IMR-90 (cell line): ENCODE results near the gene FXYD6. TPM values are rescaled to one million over a fixed set of nuclear protein-coding genes. Genes with fewer than 3 reads are reported as not detected.

ENCODE experiments used
- ATAC-seq: fragments of 200-7000 bp; cut with Tn5 transposase; 2 replicates; pipeline ENCODE4 v1.9.1; 2020; ENCODE audit warnings: low read depth, mild to moderate bottlenecking, moderate library complexity
- BruUV-seq: library from RNA; stranded (reverse); fragments of 400-500 nt; replicated peaks from 2 replicates; lab custom pipeline; 2021; lab: Mats Ljungman, UMichigan
- CTCF ChIA-PET: fragments of 300-600 bp; formaldehyde crosslinking; extraction: SDS; loops from one replicate; lab custom pipeline; 2021; ENCODE audit warnings: antibody characterized with exemption; lab: Yijun Ruan, JAX
- POLR2A ChIA-PET: fragments of 300-600 bp; sonication (Branson Sonifier 250); formaldehyde crosslinking; loops from one replicate; lab custom pipeline; 2022; ENCODE audit warnings: antibody characterized with exemption; ENCODE audit not compliant: unreplicated experiment; lab: Charles Lee
- DNase-seq: peaks from one replicate; pipeline ENCODE4 v3.0.0; 2013
- H2AFZ ChIP-seq: replicated peaks from 2 replicates; pipeline ENCODE3; 2013; ENCODE audit warnings: low read length, mild to moderate bottlenecking; ENCODE audit not compliant: poor library complexity
- H2AK5ac ChIP-seq: 2 replicates; pipeline ENCODE4 v1.6.1; 2013; ENCODE audit warnings: low read depth, low read length, inconsistent platforms
- H2AK9ac ChIP-seq: replicated peaks from 2 replicates; pipeline ENCODE3; 2013; ENCODE audit warnings: mild to moderate bottlenecking, low read depth, low read length, moderate library complexity; ENCODE audit not compliant: poor library complexity
- H2BK120ac ChIP-seq: 2 replicates; pipeline ENCODE4 v1.6.1; 2013; ENCODE audit warnings: low read depth, low read length, inconsistent platforms
- H2BK15ac ChIP-seq: 3 replicates; pipeline ENCODE4 v1.6.1; 2013; ENCODE audit warnings: low read depth, low read length, inconsistent platforms
- H2BK20ac ChIP-seq: 2 replicates; pipeline ENCODE4 v1.6.1; 2013; ENCODE audit warnings: low read depth, mild to moderate bottlenecking, inconsistent platforms, low read length, moderate library complexity
- H2BK5ac ChIP-seq: 2 replicates; pipeline ENCODE4 v1.6.1; 2013; ENCODE audit warnings: mild to moderate bottlenecking, low read depth, low read length, inconsistent platforms; ENCODE audit not compliant: poor library complexity, severe bottlenecking
- H3K14ac ChIP-seq: replicated peaks from 2 replicates; pipeline ENCODE4 v1.6.1; 2013; ENCODE audit warnings: low read depth, low read length, inconsistent platforms
- H3K18ac ChIP-seq: 2 replicates; pipeline ENCODE4 v1.6.1; 2013; ENCODE audit warnings: low read depth, low read length, control low read depth
- H3K23ac ChIP-seq: 2 replicates; pipeline ENCODE4 v1.6.1; 2013; ENCODE audit warnings: low read depth, low read length, inconsistent platforms
- H3K27ac ChIP-seq: 2 replicates; pipeline ENCODE4 v1.5.1; 2013; ENCODE audit warnings: mild to moderate bottlenecking, control low read depth, low read length; ENCODE audit not compliant: insufficient read depth
- H3K27me3 ChIP-seq: 2 replicates; pipeline ENCODE4 v1.6.1; 2013; ENCODE audit warnings: low read length; ENCODE audit not compliant: control insufficient read depth, insufficient read depth
- H3K36me3 ChIP-seq: 2 replicates; pipeline ENCODE4 v1.6.1; 2013; ENCODE audit warnings: low read length, mixed read lengths; ENCODE audit not compliant: control insufficient read depth, insufficient read depth
- H3K4ac ChIP-seq: 2 replicates; pipeline ENCODE4 v1.6.1; 2013; ENCODE audit warnings: low read depth, low read length, inconsistent platforms
- H3K4me1 ChIP-seq: 2 replicates; pipeline ENCODE4 v1.6.1; 2013; ENCODE audit warnings: low read length, mixed read lengths; ENCODE audit not compliant: control insufficient read depth, insufficient read depth
- H3K4me2 ChIP-seq: 2 replicates; pipeline ENCODE4 v1.6.1; 2013; ENCODE audit warnings: low read depth, mild to moderate bottlenecking, control low read depth, low read length, moderate library complexity
- H3K4me3 ChIP-seq: 2 replicates; pipeline ENCODE4 v1.5.1; 2013; ENCODE audit warnings: low read depth, mild to moderate bottlenecking, control low read depth, low read length, moderate library complexity; ENCODE audit not compliant: insufficient read depth
- H3K56ac ChIP-seq: 2 replicates; pipeline ENCODE4 v1.6.1; 2013; ENCODE audit warnings: low read length, inconsistent platforms; ENCODE audit not compliant: insufficient read depth; ENCODE audit errors: extremely low read depth
- H3K79me1 ChIP-seq, 2 experiments: 2 replicates each; pipeline ENCODE4 v1.6.1; 2013; ENCODE audit warnings: low read length in 2 of 2, inconsistent platforms in 1 of 2, low read depth in 1 of 2
- H3K9ac ChIP-seq: 2 replicates; pipeline ENCODE4 v1.6.1; 2013; ENCODE audit warnings: low read depth, low read length, control low read depth
- H3K9me1 ChIP-seq: 2 replicates; pipeline ENCODE4 v1.6.1; 2013; ENCODE audit warnings: low read length, inconsistent platforms; ENCODE audit not compliant: insufficient read depth
- H3K9me3 ChIP-seq: 2 replicates; pipeline ENCODE4 v1.6.1; 2013; ENCODE audit warnings: low read length; ENCODE audit not compliant: control insufficient read depth, insufficient read depth
- H4K20me1 ChIP-seq: 2 replicates; pipeline ENCODE4 v1.6.1; 2013; ENCODE audit warnings: low read length, inconsistent platforms; ENCODE audit not compliant: insufficient read depth
- H4K5ac ChIP-seq: 2 replicates; pipeline ENCODE4 v1.6.1; 2013; ENCODE audit warnings: mild to moderate bottlenecking, low read depth, low read length, control low read depth
- H4K8ac ChIP-seq, 2 experiments: 2 replicates each; pipeline ENCODE4 v1.6.1; 2013; ENCODE audit warnings: low read depth in 2 of 2, low read length in 2 of 2, control low read depth in 1 of 2, inconsistent platforms in 1 of 2
- H4K91ac ChIP-seq: 2 replicates; pipeline ENCODE4 v1.6.1; 2013; ENCODE audit warnings: low read depth, low read length, inconsistent platforms; ENCODE audit not compliant: insufficient read depth
- BHLHE40 ChIP-seq: fragments of 150-350 bp; IDR thresholded peaks from 2 replicates; pipeline ENCODE4 v1.6.1; 2016; ENCODE audit warnings: mild to moderate bottlenecking, low read depth, low read length
- CEBPB ChIP-seq: IDR thresholded peaks from 2 replicates; pipeline ENCODE4 v1.6.1; 2012; ENCODE audit warnings: low read depth, low read length, improper control_type of control experiment
- ELK1 ChIP-seq: fragments of 150-350 bp; IDR thresholded peaks from 2 replicates; pipeline ENCODE4 v1.6.1; 2016; ENCODE audit warnings: low read depth, mild to moderate bottlenecking, low read length, moderate library complexity, borderline replicate concordance
- FOS ChIP-seq: fragments of 150-350 bp; IDR thresholded peaks from 2 replicates; pipeline ENCODE4 v1.6.1; 2016; ENCODE audit warnings: low read depth, low read length
- MAFK ChIP-seq: IDR thresholded peaks from 2 replicates; pipeline ENCODE4 v1.6.1; 2012; ENCODE audit warnings: low read depth, low read length, improper control_type of control experiment
- MAZ ChIP-seq: IDR thresholded peaks from 2 replicates; pipeline ENCODE4 v1.6.1; 2012; ENCODE audit warnings: low read depth, mild to moderate bottlenecking, low read length, improper control_type of control experiment, moderate library complexity, borderline replicate concordance
- NFE2L2 ChIP-seq: fragments of 150-350 bp; IDR thresholded peaks from 2 replicates; pipeline ENCODE4 v1.6.1; 2016; ENCODE audit warnings: low read depth, mild to moderate bottlenecking, low read length
- POLR2A ChIP-seq: IDR thresholded peaks from 2 replicates; pipeline ENCODE4 v1.6.1; 2012; ENCODE audit warnings: mild to moderate bottlenecking, low read depth, low read length
- RAD21 ChIP-seq: IDR thresholded peaks from 2 replicates; pipeline ENCODE4 v1.6.1; 2012; ENCODE audit warnings: low read length, improper control_type of control experiment
- RCOR1 ChIP-seq: IDR thresholded peaks from 2 replicates; pipeline ENCODE4 v1.6.1; 2012; ENCODE audit warnings: mild to moderate bottlenecking, low read length, improper control_type of control experiment; ENCODE audit not compliant: insufficient replicate concordance
- RFX5 ChIP-seq: IDR thresholded peaks from 2 replicates; pipeline ENCODE4 v1.8.0; 2012; ENCODE audit warnings: low read depth, mild to moderate bottlenecking, low read length, moderate library complexity
- SMC3 ChIP-seq: fragments of 150-350 bp; IDR thresholded peaks from 2 replicates; pipeline ENCODE4 v1.6.1; 2016; ENCODE audit warnings: low read depth, mild to moderate bottlenecking, antibody characterized with exemption, low read length, moderate library complexity
- USF2 ChIP-seq: fragments of 150-350 bp; IDR thresholded peaks from 2 replicates; pipeline ENCODE4 v1.6.1; 2017; ENCODE audit warnings: mild to moderate bottlenecking, antibody characterized with exemption, low read length, low read depth
- WGBS, 2 experiments: methylation state at CpG; one replicate each; pipeline versions ENCODE4 v1.1.5 to v1.1.7; 2013; ENCODE audit warnings: missing lambda C conversion rate in 2 of 2; ENCODE audit not compliant: insufficient read length in 1 of 2; ENCODE audit errors: extremely low coverage in 2 of 2; 5-methylcytosine and 5-hydroxymethylcytosine counted together
- dilution Hi-C: fragments of 300-500 bp; cut with HindIII; formaldehyde crosslinking; loops from one replicate; pipeline ENCODE4 v1.14.3; 2018; ENCODE audit warnings: low sequenced_read_pairs; ENCODE audit not compliant: unreplicated experiment
- in situ Hi-C: fragments of 300-500 bp; cut with MboI; formaldehyde crosslinking; loops from 3 replicates; pipeline ENCODE4 v1.14.3; 2019; ENCODE audit warnings: low sequenced_read_pairs, inconsistent platforms, mixed read lengths
- intact Hi-C: fragments of 100-400 bp; cut with micrococcal nuclease; formaldehyde crosslinking; loops from 2 replicates; pipeline ENCODE4 v1.10.0; 2022
- polyA plus RNA-seq, 3 experiments: library from polyadenylated mRNA; depleted of rRNA; stranded (reverse); fragments of >200 nt; gene quantifications; 2 replicates each; pipeline ENCODE4 v1.2.3, GENCODE V29; 2012; ENCODE audit warnings: low replicate concordance in 1 of 3
- total RNA-seq: library from RNA; depleted of rRNA; stranded (reverse); fragments of >200 nt; gene quantifications from 2 replicates; pipeline ENCODE4 v1.2.3, GENCODE V29; 2012

Gene FXYD6
- total and polyA plus RNA-seq, 2 of the 4 experiments (the other 2 are of a cell fraction) = 0.32 TPM; not detected in 1

GRCh38 chr11:117887431-117888138 lies 11.1 kb upstream of the FXYD6 start:
- Histone ChIP-seq H4K8ac (no peak overlapping the region), H2AFZ (no peak overlapping the region), H2AK5ac (no peak overlapping the region), H3K4ac (no peak overlapping the region), H3K4me2 (no peak overlapping the region), H4K91ac (no peak overlapping the region), H3K79me1 (no peaks in the 10 kb centered on the region), H3K4me3 (no peak overlapping the region), H3K4me1 (no peaks in the 10 kb centered on the region), H3K9ac (no peak overlapping the region), H3K27me3 (peaks cover 2% of the 10 kb centered on the region; the same call in 1 of the 2 replicates), H2BK120ac (no peak overlapping the region), H3K56ac (no peak overlapping the region), H3K18ac (no peak overlapping the region), H4K5ac (no peak overlapping the region), H3K36me3 (no peaks in the 10 kb centered on the region), H2BK20ac (no peak overlapping the region), H2BK15ac (no peak overlapping the region), H3K14ac (no peak overlapping the region), H2BK5ac (no peak overlapping the region), H3K27ac (no peak overlapping the region), H3K9me3 (no peaks in the 10 kb centered on the region), H3K23ac (no peak overlapping the region), H3K9me1 (no peaks in the 10 kb centered on the region), H2AK9ac (no peak overlapping the region), H4K20me1 (no peaks in the 10 kb centered on the region)
- no TSS peak for BruUV-seq
- ChIA-PET CTCF (no interaction called here), POLR2A (no interaction called here)
- in situ Hi-C loops (no loop called here), dilution Hi-C loops (no loop called here), intact Hi-C loops (no loop called here)
- TF ChIP-seq RFX5 (no peak), CEBPB (no peak), USF2 (no peak), ELK1 (no peak), RAD21 (no peak), MAFK (no peak), POLR2A (no peak), RCOR1 (no peak), BHLHE40 (no peak), FOS (no peak), MAZ (no peak), NFE2L2 (no peak), SMC3 (no peak)
- no peak for DNase-seq
- no peak for ATAC-seq
- 33% methylated on average over 1 of the region's 9 CpGs; no CpG with 5 or more reads in 1 of the 2 experiments for WGBS, 2 experiments
